ENCODE results near the gene IRX4.

GRCh38 chr5:1910861-1911772, 28.4 kb upstream of the IRX4 start:
- TF ChIP-seq POLR2A (IDR thresholded peaks at IDR 0.05) (no peak), CTCF (IDR thresholded peaks at IDR 0.05) (no peak), EP300 (IDR thresholded peaks at IDR 0.05) (no peak)

Data from tibial nerve (tissue), 4 donors.